HepG2 (cell line): Measurements from ENCODE around the gene PIK3CB. TPM values are rescaled to one million over a fixed set of nuclear protein-coding genes. Genes with fewer than 3 reads are reported as not detected.

Experiments used
- ATAC-seq: fragments of 200-7000 bp; cut with Tn5 transposase; 3 replicates; pipeline ENCODE4 v1.9.1; 2020; ENCODE audit warnings: mild to moderate bottlenecking, moderate library complexity
- BruUV-seq: library from RNA; stranded (reverse); fragments of 400-500 nt; replicated peaks from 2 replicates; lab custom pipeline; 2021; lab: Mats Ljungman, UMichigan
- CTCF ChIA-PET: fragments of 300-600 bp; formaldehyde crosslinking; extraction: SDS; loops from one replicate; lab custom pipeline; 2021; ENCODE audit warnings: low total read pairs, inconsistent platforms, low intra/inter-chr PET ratio; lab: Yijun Ruan, JAX
- POLR2A ChIA-PET: fragments of 350-600 bp; sonication (Branson Sonifier 250); formaldehyde crosslinking; loops from one replicate; lab custom pipeline; 2020; ENCODE audit warnings: antibody characterized with exemption, inconsistent platforms; lab: Yijun Ruan, JAX
- DNase-seq: peaks from one replicate; pipeline ENCODE4 v3.0.0-alpha.2; 2015; ENCODE audit warnings: low spot score
- FAIRE-seq: peaks from 3 replicates; lab custom pipeline; 2011; peaks lifted over from hg19 to GRCh38; lab: Jason Lieb, UNC
- H2AFZ ChIP-seq: one replicate; pipeline ENCODE4 v1.6.1; 2011; ENCODE audit warnings: low read length, inconsistent platforms
- H3K27ac ChIP-seq: fragments of 300-600 bp; 3 replicates; pipeline ENCODE4 v1.8.0; 2011; ENCODE audit warnings: mixed run types, mild to moderate bottlenecking, mixed read lengths, low read length, inconsistent platforms; ENCODE audit not compliant: insufficient read depth; ENCODE audit errors: extremely low read length
- H3K27me3 ChIP-seq, 2 experiments: fragments of 200-600 bp in 1 of 2; 2 replicates in 1 of 2; 3 replicates in 1 of 2; pipeline versions ENCODE4 v1.6.0 to v1.8.0; 2011; ENCODE audit warnings: low read length in 2 of 2, mild to moderate bottlenecking in 2 of 2, moderate library complexity in 2 of 2, inconsistent platforms in 1 of 2; ENCODE audit not compliant: insufficient read depth in 2 of 2, control insufficient read depth in 1 of 2
- H3K36me3 ChIP-seq, 2 experiments: fragments of 200-600 bp in 1 of 2; replicated peaks in 1 of 2; 2 replicates in 1 of 2; 3 replicates in 1 of 2; pipeline versions ENCODE4 v1.5.1 to v1.8.0; 2011; ENCODE audit warnings: low read length in 2 of 2, inconsistent platforms in 1 of 2; ENCODE audit not compliant: insufficient read depth in 2 of 2, control insufficient read depth in 1 of 2
- H3K4me1 ChIP-seq: 2 replicates; pipeline ENCODE4 v1.5.1; 2012; ENCODE audit warnings: low read length, inconsistent platforms; ENCODE audit not compliant: insufficient read depth
- H3K4me2 ChIP-seq: 2 replicates; pipeline ENCODE4 v1.6.0; 2011; ENCODE audit warnings: low read depth, low read length, inconsistent platforms
- H3K4me3 ChIP-seq, 3 experiments: fragments of 200-600 bp in 1 of 3; sonication (generic), shearing (Covaris generic) in 1 of 3; replicated peaks in 1 of 3; 2 replicates each; pipeline ENCODE4 v1.5.1; 2011 to 2016; ENCODE audit warnings: low read length in 3 of 3, inconsistent platforms in 2 of 3, low read depth in 2 of 3, mild to moderate bottlenecking in 2 of 3, control low read depth in 1 of 3, mixed read lengths in 1 of 3; ENCODE audit not compliant: insufficient read depth in 1 of 3
- H3K79me2 ChIP-seq: one replicate; pipeline ENCODE4 v1.6.1; 2011; ENCODE audit warnings: low read length, inconsistent platforms; ENCODE audit not compliant: insufficient read depth
- H3K9ac ChIP-seq: 2 replicates; pipeline ENCODE4 v1.6.0; 2011; ENCODE audit warnings: mild to moderate bottlenecking, low read depth, low read length, inconsistent platforms; ENCODE audit not compliant: insufficient read depth
- H3K9me3 ChIP-seq: 2 replicates; pipeline ENCODE4 v1.5.1; 2012; ENCODE audit warnings: mild to moderate bottlenecking, low read length
- H4K20me1 ChIP-seq: 2 replicates; pipeline ENCODE4 v1.6.0; 2011; ENCODE audit warnings: inconsistent platforms, mild to moderate bottlenecking, low read length, moderate library complexity; ENCODE audit not compliant: insufficient read depth
- BORCS8-MEF2B ChIP-seq: sonication (generic); formaldehyde crosslinking; IDR thresholded peaks from 2 replicates; pipeline ENCODE4 v1.8.0; 2022; ENCODE audit warnings: mild to moderate bottlenecking, missing genetic modification reagents
- EEA1 ChIP-seq: sonication (generic); formaldehyde crosslinking; IDR thresholded peaks from 2 replicates; pipeline ENCODE4 v1.5.1; 2020; ENCODE audit warnings: mild to moderate bottlenecking, missing genetic modification reagents, borderline replicate concordance
- FOXP1 ChIP-seq, 2 experiments: fragments of 450-650 bp in 1 of 2; IDR thresholded peaks; 2 replicates each; pipeline ENCODE4 v1.6.1; 2017 to 2018; ENCODE audit warnings: antibody characterized with exemption in 1 of 2
- ZNF644 ChIP-seq: IDR thresholded peaks from 2 replicates; pipeline ENCODE4 v1.6.1; 2016; ENCODE audit warnings: low read depth
- WGBS: methylation state at CpG from one replicate; pipeline ENCODE4 v1.1.6; 2017; ENCODE audit warnings: low lambda C conversion rate; 5-methylcytosine and 5-hydroxymethylcytosine counted together
- in situ Hi-C: cut with HindIII; loops from 2 replicates; pipeline ENCODE4 v1.10.0; 2017; ENCODE audit warnings: low pct_unique_long_range_greater_than_20kb; ENCODE audit not compliant: extremely low pct_ligation_motif_present
- intact Hi-C: fragments of 100-400 bp; cut with micrococcal nuclease; formaldehyde crosslinking; loops from one replicate; pipeline ENCODE4 v1.10.0; 2022; ENCODE audit not compliant: unreplicated experiment
- polyA plus RNA-seq, 8 experiments: library from polyadenylated mRNA; depleted of rRNA in 3 of 8; stranded (reverse) in 7 of 8; unstranded in 1 of 8; fragments of >200 nt; fragmentation: Illumina TruSeq in 4 of 8; extraction: Trizol in 4 of 8; gene quantifications; 2 replicates each; pipeline versions ENCODE4 v1.2.1 to v1.2.3, GENCODE V29; 2011 to 2016; ENCODE audit warnings: low read depth in 4 of 8, missing spikeins in 1 of 8, mixed read lengths in 1 of 8; ENCODE audit not compliant: insufficient read depth in 1 of 8
- total RNA-seq, 5 experiments: library from RNA; depleted of rRNA; stranded (reverse); fragments of >200 nt; fragmentation: Illumina TruSeq; extraction: Trizol; gene quantifications; 2 replicates each; pipeline ENCODE4 v1.2.3, GENCODE V29; 2016; ENCODE audit warnings: low read depth in 1 of 5
- TF ChIP-seq, protein P1 (sequence below): IDR thresholded peaks from 2 replicates; pipeline ENCODE4 v1.6.1; 2016; ENCODE audit warnings: low read depth, borderline replicate concordance
- TF ChIP-seq, protein P2 (sequence below): sonication (generic); formaldehyde crosslinking; IDR thresholded peaks from 2 replicates; pipeline ENCODE4 v1.8.0; 2022; ENCODE audit warnings: mild to moderate bottlenecking, missing genetic modification reagents, moderate library complexity
- TF ChIP-seq, protein P3 (sequence below): IDR thresholded peaks from 2 replicates; pipeline ENCODE4 v1.4.0; 2020; ENCODE audit warnings: mild to moderate bottlenecking, missing genetic modification reagents

Gene PIK3CB
- total and polyA plus RNA-seq, 2 of the 13 experiments (the other 11 are each of a cell fraction or from before 2014, with no cell fraction given) = 6.6 to 18.7 TPM

DNA sequence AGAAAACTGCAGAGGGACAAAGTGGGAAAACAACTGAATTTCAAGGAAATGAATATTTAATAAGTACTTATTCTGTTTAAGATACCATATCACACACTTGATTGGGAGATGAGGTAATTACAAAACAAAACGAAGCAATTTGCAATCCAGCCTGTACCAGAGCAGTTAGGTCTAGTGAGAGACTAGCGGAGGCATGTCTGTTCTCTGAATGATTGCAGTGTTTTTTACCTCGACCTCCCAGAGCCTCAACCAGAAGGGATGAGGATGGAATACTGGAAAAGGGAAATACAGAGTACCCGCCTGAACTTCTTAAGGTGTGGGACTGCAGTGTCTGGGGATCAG, 59.5 kb downstream of the PIK3CB start:
- DNase-seq = no peak
- Histone ChIP-seq H3K4me2 (no peak overlapping the region), H3K9ac (no peak overlapping the region), H3K79me2 (peaks cover 50% of the 10 kb centered on the region), H3K27ac (peak overlapping the region; percentile 43), H3K4me1 (peaks cover 19% of the 10 kb centered on the region), H3K9me3 (no peaks in the 10 kb centered on the region), H3K4me3 (no peak overlapping the region), H3K36me3 (peaks cover 2 to 16% of the 10 kb centered on the region in 2 experiments; a peak in 3 of 5 replicates), H4K20me1 (peaks cover 23% of the 10 kb centered on the region), H3K27me3 (no peaks in the 10 kb centered on the region), H2AFZ (no peak overlapping the region)
- no peak for ATAC-seq
- intact Hi-C loops (loop anchor here (10.0 kb wide), 1 partner anchor 60 kb away; the partner anchor contains the start of gene PIK3CB), in situ Hi-C loops (no loop called here)
- no peak for FAIRE-seq
- POLR2A ChIA-PET = interaction anchor here (0.6 to 0.9 kb wide), 2 partner anchors 86 to 88 kb away, joined by 3 to 4 read pairs; no protein-coding TSS in a partner anchor
- TF ChIP-seq, protein P1, sequence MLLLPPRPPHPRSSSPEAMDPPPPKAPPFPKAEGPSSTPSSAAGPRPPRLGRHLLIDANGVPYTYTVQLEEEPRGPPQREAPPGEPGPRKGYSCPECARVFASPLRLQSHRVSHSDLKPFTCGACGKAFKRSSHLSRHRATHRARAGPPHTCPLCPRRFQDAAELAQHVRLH (CRISPR knock-in tag) = no peak
- no peak for TF ChIP-seq BORCS8-MEF2B (CRISPR knock-in tag)
- BruUV-seq = no TSS peak
- CTCF ChIA-PET = interaction anchor here (1.3 kb wide), 1 partner anchor 140 kb away, joined by 4 read pairs; no protein-coding TSS in a partner anchor
- 94% methylated on average over 4 of the region's 4 CpGs for WGBS

DNA sequence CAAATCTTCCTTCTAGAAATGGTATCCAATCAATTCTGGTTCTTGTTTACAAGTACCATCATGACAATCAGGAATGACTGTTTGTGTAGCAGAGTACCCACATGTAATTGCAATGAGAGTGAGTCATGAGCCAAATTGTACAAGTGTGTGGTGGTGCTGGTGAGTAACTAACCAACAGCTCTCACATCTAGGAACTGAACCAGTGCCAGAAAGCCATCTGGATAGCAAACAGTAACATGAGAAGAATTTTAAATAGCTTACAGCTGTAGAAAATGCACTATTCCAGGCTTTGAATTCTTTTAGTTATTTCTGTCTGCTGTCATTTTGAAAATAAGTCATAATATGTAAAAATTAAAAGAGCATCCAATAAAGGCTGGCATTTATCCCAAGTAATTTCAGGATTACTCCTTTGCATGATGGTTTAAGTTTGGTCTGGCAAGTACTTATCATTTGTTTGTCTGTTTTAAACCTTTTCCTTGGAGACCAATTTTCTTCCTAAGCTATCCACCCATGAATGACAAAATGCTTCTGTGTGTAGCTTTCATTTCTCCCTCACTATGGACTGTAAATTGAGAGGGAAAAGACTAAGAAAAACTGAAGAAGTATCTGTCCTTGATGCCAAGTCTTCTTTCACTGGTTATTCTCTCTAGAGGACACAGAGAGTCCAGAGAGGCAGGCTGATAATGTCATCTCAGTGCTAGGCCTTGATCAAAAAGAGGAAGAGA, 60.0 kb downstream of the PIK3CB start:
- Histone ChIP-seq H3K4me1 (peaks cover 24% of the 10 kb centered on the region), H3K4me2 (no peak overlapping the region), H3K9me3 (no peaks in the 10 kb centered on the region), H3K4me3 (no peak overlapping the region), H3K27me3 (no peaks in the 10 kb centered on the region), H3K9ac (no peak overlapping the region), H4K20me1 (peaks cover 23% of the 10 kb centered on the region), H3K79me2 (peaks cover 50% of the 10 kb centered on the region), H3K27ac (peak overlapping the region; percentile 43), H3K36me3 (peaks cover 2 to 16% of the 10 kb centered on the region in 2 experiments; a peak in 4 of 5 replicates), H2AFZ (no peak overlapping the region)
- in situ Hi-C loops = no loop called here
- intact Hi-C loops = loop anchor here (10.0 kb wide), 1 partner anchor 60 kb away; the partner anchor contains the start of gene PIK3CB
- ChIA-PET CTCF (interaction anchor here (1.3 kb wide), 1 partner anchor 141 kb away, joined by 4 read pairs; no protein-coding TSS in a partner anchor), POLR2A (interaction anchor here (0.6 to 0.9 kb wide), 3 partner anchors 87 to 141 kb away, joined by 3 to 4 read pairs (median 4); no protein-coding TSS in a partner anchor)
- DNase-seq (peak; percentile 71), ATAC-seq (peak; percentile 82), FAIRE-seq (peak; percentile 34)
- BruUV-seq = no TSS peak
- TF ChIP-seq, protein P1 (CRISPR knock-in tag) = no peak
- TF ChIP-seq, protein P2, sequence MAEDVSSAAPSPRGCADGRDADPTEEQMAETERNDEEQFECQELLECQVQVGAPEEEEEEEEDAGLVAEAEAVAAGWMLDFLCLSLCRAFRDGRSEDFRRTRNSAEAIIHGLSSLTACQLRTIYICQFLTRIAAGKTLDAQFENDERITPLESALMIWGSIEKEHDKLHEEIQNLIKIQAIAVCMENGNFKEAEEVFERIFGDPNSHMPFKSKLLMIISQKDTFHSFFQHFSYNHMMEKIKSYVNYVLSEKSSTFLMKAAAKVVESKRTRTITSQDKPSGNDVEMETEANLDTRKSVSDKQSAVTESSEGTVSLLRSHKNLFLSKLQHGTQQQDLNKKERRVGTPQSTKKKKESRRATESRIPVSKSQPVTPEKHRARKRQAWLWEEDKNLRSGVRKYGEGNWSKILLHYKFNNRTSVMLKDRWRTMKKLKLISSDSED (CRISPR knock-in tag) = no peak
- TF ChIP-seq ZNF644 (CRISPR knock-in tag) = peak; percentile 24; the same call in 1 of the 2 replicates
- no peak for TF ChIP-seq EEA1
- TF ChIP-seq, protein P3, sequence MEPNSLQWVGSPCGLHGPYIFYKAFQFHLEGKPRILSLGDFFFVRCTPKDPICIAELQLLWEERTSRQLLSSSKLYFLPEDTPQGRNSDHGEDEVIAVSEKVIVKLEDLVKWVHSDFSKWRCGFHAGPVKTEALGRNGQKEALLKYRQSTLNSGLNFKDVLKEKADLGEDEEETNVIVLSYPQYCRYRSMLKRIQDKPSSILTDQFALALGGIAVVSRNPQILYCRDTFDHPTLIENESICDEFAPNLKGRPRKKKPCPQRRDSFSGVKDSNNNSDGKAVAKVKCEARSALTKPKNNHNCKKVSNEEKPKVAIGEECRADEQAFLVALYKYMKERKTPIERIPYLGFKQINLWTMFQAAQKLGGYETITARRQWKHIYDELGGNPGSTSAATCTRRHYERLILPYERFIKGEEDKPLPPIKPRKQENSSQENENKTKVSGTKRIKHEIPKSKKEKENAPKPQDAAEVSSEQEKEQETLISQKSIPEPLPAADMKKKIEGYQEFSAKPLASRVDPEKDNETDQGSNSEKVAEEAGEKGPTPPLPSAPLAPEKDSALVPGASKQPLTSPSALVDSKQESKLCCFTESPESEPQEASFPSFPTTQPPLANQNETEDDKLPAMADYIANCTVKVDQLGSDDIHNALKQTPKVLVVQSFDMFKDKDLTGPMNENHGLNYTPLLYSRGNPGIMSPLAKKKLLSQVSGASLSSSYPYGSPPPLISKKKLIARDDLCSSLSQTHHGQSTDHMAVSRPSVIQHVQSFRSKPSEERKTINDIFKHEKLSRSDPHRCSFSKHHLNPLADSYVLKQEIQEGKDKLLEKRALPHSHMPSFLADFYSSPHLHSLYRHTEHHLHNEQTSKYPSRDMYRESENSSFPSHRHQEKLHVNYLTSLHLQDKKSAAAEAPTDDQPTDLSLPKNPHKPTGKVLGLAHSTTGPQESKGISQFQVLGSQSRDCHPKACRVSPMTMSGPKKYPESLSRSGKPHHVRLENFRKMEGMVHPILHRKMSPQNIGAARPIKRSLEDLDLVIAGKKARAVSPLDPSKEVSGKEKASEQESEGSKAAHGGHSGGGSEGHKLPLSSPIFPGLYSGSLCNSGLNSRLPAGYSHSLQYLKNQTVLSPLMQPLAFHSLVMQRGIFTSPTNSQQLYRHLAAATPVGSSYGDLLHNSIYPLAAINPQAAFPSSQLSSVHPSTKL = 0 out of 2 replicates have a peak, but pooled peaks have one; percentile 45
- 0 out of 2 replicates have a peak, but pooled peaks have one; percentile 23 for TF ChIP-seq FOXP1 (IDR thresholded peaks at IDR 0.05)
- peak; percentile 52 for TF ChIP-seq FOXP1 (CRISPR knock-in tag; IDR thresholded peaks at IDR 0.05)
